Body of pancreas (tissue), 4 donors: ENCODE data around the gene XPO1.

ENCODE experiments used
- POLR2A ChIP-seq, 3 donors: fragments of 450-650 bp; IDR thresholded peaks; one replicate each; pipeline ENCODE4 v1.6.1; 2016; ENCODE audit warnings: antibody characterized with exemption in 3 of 3, mild to moderate bottlenecking in 2 of 3
- TF ChIP-seq, protein P1 (sequence below), 7 experiments: fragments of 450-650 bp in 4 of 7; fragments of 200-600 bp in 3 of 7; sonication (generic) in 3 of 7; IDR thresholded peaks; one replicate each; pipeline ENCODE4 v1.5.1; 2016 to 2019; ENCODE audit warnings: antibody characterized with exemption in 7 of 7

DNA sequence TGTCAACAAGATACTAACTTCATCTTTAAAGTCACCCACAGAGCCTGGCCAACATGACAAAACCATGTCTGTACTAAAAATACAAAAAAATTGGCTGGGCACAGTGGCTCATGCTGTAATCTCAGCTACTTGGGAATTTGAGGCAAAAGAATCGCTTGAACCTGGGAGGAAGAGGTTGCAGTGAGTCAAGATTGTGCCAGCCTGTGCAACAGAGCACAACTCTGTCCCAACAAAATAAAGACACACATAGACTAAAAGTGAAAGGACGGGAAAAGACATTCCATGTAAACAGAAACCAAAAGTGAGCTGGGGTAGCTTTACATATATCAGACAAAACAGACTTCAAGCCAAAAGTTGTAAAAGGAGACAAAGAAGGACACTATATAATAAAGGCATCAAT lies 102.1 kb downstream of the XPO1 start:
- TF ChIP-seq, protein P1, sequence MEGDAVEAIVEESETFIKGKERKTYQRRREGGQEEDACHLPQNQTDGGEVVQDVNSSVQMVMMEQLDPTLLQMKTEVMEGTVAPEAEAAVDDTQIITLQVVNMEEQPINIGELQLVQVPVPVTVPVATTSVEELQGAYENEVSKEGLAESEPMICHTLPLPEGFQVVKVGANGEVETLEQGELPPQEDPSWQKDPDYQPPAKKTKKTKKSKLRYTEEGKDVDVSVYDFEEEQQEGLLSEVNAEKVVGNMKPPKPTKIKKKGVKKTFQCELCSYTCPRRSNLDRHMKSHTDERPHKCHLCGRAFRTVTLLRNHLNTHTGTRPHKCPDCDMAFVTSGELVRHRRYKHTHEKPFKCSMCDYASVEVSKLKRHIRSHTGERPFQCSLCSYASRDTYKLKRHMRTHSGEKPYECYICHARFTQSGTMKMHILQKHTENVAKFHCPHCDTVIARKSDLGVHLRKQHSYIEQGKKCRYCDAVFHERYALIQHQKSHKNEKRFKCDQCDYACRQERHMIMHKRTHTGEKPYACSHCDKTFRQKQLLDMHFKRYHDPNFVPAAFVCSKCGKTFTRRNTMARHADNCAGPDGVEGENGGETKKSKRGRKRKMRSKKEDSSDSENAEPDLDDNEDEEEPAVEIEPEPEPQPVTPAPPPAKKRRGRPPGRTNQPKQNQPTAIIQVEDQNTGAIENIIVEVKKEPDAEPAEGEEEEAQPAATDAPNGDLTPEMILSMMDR (IDR thresholded peaks at IDR 0.05), result no peak
- no peak for TF ChIP-seq POLR2A (IDR thresholded peaks at IDR 0.05)
